Measurements from ENCODE around the gene SH2B2. TPM values are rescaled to one million over a fixed set of nuclear protein-coding genes. Genes with fewer than 3 reads are reported as not detected.

SH2B2 gene
- total RNA-seq, 1 donor from 2014 or later = 11.6 TPM

DNA sequence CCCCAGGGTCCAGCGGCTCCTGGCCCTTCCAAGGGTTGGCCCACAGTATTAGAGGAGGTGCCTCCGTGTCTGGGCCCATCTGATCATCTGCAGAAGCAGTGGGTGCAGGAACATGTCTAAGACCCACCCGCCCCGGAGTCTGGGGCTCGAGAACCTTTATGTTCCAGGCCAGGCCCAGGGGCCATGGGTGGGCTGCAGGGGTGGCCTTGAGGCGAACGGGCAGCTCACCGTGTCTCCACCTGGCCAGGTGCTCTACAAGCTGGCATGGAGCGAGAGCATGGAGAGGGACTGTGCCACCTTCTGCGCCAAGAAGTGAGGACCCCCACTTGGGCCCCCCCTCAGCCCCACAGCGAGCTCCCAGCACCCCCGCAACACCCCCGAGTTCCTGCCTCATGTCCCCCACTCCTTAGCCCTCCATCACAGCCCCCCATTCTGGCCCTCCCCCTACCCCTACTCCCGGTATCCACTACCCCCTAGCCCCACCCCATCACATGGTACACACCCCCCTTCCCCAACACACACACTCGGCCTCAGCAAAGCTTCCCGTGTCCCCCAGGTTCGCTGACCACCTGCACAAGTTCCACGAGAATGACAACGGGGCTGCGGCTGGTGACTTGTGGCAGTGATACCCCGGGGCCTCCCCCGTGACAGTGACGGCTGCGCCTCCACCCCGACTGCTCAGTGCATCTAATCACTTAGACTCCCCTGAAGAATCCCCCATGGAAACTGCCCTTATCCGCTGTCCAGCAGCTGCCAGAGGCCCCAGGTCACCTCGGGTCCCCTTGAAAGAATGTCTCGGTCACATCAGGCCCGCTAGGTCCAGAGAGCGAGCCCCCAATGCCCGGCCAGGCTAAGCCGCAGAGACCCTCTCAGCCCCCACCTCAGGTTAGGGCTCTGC lies 4.0 kb upstream of the SH2B2 start:
- H3K4me3 Mint-ChIP-seq (ENCODE audit: unreplicated experiment) = no peak overlapping the region
- H3K9me3 Mint-ChIP-seq (ENCODE audit: unreplicated experiment) = peaks cover 3% of the 10 kb centered on the region
- H3K4me1 Mint-ChIP-seq (ENCODE audit: low read depth, unreplicated experiment) = peaks cover 7% of the 10 kb centered on the region
- TF ChIP-seq, protein P1, sequence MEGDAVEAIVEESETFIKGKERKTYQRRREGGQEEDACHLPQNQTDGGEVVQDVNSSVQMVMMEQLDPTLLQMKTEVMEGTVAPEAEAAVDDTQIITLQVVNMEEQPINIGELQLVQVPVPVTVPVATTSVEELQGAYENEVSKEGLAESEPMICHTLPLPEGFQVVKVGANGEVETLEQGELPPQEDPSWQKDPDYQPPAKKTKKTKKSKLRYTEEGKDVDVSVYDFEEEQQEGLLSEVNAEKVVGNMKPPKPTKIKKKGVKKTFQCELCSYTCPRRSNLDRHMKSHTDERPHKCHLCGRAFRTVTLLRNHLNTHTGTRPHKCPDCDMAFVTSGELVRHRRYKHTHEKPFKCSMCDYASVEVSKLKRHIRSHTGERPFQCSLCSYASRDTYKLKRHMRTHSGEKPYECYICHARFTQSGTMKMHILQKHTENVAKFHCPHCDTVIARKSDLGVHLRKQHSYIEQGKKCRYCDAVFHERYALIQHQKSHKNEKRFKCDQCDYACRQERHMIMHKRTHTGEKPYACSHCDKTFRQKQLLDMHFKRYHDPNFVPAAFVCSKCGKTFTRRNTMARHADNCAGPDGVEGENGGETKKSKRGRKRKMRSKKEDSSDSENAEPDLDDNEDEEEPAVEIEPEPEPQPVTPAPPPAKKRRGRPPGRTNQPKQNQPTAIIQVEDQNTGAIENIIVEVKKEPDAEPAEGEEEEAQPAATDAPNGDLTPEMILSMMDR (IDR thresholded peaks at IDR 0.05; ENCODE audit: partially characterized antibody, unreplicated experiment) = no peak
- peaks cover 12% of the 10 kb centered on the region for H3K27me3 Mint-ChIP-seq (ENCODE audit: unreplicated experiment)
- no peak for DNase-seq
- no peak overlapping the region for H3K27ac Mint-ChIP-seq (ENCODE audit: unreplicated experiment)
- H3K36me3 Mint-ChIP-seq (ENCODE audit: unreplicated experiment) = no peaks in the 10 kb centered on the region

DNA sequence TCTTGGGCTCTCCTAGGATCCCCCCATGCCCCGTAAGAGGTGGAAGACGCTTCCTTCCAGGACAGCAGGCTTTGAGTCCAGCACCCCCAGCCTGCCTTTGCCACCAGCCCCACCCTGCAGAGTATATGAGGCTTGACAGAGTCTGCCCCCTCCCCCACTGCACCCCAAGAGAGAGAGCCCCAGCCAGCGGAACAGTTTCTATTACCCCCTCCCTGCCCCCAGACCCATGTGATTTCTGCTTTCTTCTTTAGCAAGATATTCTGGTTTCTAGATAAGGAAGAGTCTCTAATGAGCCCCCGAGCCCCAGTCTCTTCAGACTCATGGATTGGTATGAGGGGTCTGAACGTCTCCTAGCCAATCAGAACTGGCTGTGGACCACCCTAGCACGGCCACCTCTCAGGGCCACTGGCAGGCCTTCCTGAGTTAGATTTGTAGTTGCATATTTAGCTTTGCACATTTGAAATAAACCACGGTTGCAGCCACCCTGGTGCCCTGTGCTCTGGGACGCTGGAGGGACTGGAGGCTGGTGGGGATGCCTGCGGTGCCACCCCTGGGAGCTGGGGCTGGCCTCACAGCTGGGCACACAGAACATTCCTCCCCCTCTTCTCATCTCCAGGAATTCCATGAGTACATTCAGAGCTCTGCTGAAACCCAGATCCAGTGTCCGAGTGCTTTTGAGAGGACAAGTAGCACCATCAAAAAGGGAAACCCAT lies 3.0 kb upstream of the SH2B2 start:
- Mint-ChIP-seq H3K4me3 (ENCODE audit: unreplicated experiment) (no peak overlapping the region), H3K9me3 (ENCODE audit: unreplicated experiment) (peaks cover 3% of the 10 kb centered on the region), H3K27ac (ENCODE audit: unreplicated experiment) (no peak overlapping the region), H3K27me3 (ENCODE audit: unreplicated experiment) (peaks cover 12% of the 10 kb centered on the region), H3K4me1 (ENCODE audit: low read depth, unreplicated experiment) (peaks cover 10% of the 10 kb centered on the region), H3K36me3 (ENCODE audit: unreplicated experiment) (no peaks in the 10 kb centered on the region)
- TF ChIP-seq, protein P1 (IDR thresholded peaks at IDR 0.05; ENCODE audit: partially characterized antibody, unreplicated experiment) = no peak
- DNase-seq = no peak

DNA sequence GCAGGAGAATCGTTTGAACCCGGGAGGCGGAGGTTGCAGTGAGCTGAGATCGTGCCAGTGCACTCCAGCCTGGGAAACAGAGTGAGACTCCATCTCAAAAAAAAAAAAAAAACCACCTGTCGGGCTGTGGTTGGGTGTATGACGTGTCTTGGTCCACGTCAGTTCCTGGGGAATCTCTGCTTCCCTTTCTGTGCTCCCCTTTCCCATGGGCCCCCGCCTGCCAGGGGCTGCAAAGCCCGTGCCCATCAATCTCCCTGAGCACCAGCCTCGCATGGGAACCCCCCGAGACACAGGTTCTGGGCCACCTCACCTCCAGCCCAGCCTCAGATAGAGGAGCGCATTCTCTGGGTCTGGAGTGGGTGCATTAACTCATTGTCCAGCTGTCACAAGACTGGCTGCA lies 2.3 kb upstream of the SH2B2 start:
- TF ChIP-seq, protein P1 (IDR thresholded peaks at IDR 0.05; ENCODE audit: partially characterized antibody, unreplicated experiment) = no peak
- H3K27ac Mint-ChIP-seq (ENCODE audit: unreplicated experiment) = peak overlapping the region; percentile 22
- H3K4me1 Mint-ChIP-seq (ENCODE audit: low read depth, unreplicated experiment) = peaks cover 10% of the 10 kb centered on the region
- H3K9me3 Mint-ChIP-seq (ENCODE audit: unreplicated experiment) = peaks cover 3% of the 10 kb centered on the region
- DNase-seq = no peak
- no peaks in the 10 kb centered on the region for H3K36me3 Mint-ChIP-seq (ENCODE audit: unreplicated experiment)
- peaks cover 15% of the 10 kb centered on the region for H3K27me3 Mint-ChIP-seq (ENCODE audit: unreplicated experiment)
- H3K4me3 Mint-ChIP-seq (ENCODE audit: unreplicated experiment) = no peak overlapping the region

DNA sequence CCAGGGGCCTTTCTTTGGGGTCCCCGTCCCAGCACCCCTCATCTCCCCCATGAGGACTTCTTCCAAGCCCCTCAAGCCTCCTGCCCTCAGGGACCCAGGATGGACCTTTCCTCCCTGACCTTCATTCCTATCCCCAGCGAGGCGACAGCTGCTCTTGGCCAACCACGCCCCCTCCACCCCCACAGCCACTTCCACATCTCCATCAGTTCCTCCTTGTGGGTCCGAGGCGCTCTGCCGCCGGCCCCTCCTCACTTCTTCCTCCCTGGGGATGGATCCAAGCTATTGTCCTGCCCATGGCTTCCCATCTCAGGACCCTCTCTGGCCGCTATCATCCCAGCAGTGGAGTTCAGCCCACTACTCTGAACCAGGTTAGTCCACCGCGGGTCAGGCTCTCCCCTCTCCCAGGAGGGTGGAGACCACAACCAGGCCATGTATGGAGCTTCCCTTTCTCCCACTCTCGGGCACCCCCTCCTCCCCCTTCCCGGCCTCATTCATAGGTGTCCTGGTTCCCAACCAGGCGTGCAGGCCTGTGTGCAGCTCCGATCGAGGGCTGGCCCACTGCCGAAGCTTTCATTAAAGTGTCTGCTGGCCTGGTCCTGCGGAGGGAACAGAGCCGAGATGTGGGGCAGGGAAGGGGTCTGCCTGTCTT lies 1.7 kb upstream of the SH2B2 start:
- TF ChIP-seq, protein P1 (IDR thresholded peaks at IDR 0.05; ENCODE audit: partially characterized antibody, unreplicated experiment) = no peak
- DNase-seq = no peak
- H3K27ac Mint-ChIP-seq (ENCODE audit: unreplicated experiment) = peak overlapping the region; percentile 75

More for the DNA sequence above, 1.7 kb upstream of the SH2B2 start:
- peak overlapping the region; percentile 82 for H3K4me3 Mint-ChIP-seq (ENCODE audit: unreplicated experiment)
- no peaks in the 10 kb centered on the region for H3K36me3 Mint-ChIP-seq (ENCODE audit: unreplicated experiment)
- peaks cover 3% of the 10 kb centered on the region for H3K9me3 Mint-ChIP-seq (ENCODE audit: unreplicated experiment)
- peaks cover 10% of the 10 kb centered on the region for H3K4me1 Mint-ChIP-seq (ENCODE audit: low read depth, unreplicated experiment)
- H3K27me3 Mint-ChIP-seq (ENCODE audit: unreplicated experiment) = peaks cover 12% of the 10 kb centered on the region
